ENCODE results near the gene IL25. TPM values are rescaled to one million over a fixed set of nuclear protein-coding genes. Genes with fewer than 3 reads are reported as not detected.

IL25 gene
- total RNA-seq, 1 experiment from 2014 or later = not detected

DNA sequence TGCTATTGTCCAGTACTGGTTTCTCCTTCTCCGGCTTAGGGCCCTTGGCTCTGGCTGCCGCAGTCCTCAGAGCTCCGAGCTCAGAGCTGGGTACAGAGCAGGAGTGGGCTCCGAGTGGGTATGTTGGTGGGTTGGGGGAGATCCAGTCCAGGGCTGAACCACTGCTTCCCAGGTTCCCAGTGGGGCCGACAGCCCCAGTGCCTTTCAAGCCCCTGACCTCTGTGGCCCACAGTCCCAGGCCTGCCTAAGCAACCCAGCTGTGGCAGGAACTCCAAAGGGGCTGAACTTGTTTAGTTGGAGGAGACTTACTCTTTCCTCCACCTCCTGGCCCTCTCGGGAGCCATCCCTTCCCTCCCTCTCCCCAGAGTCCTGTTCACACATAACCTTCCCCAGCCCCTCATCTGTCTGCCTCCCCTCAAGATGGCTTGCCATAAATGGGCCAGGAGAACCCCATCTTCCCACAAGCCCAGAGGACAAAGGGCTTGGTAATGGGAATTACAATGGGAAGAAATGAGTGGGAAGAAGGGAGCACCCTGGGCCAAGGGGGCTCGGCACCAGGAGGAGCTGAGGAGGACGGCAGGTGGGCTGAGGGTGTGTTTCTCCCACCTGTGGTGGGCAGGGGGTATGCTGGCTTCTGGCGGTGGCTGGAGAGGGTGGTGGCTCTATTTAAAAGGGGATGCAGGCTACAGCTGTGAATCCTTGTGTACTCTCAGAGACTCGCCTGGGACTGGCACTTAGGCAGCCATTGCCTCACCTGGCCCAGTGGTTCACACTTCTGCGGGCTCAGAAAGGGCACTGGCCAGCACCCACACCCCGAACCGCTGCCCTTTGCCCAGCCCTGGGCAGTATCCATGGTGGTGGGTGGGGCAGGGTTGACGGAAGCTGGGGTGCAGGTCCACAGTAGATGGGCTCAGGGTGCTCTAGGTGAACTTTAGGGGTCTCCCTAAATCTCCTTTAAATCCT lies 39.2 kb downstream of the IL25 start:
- Histone ChIP-seq H3K27ac (no peak overlapping the region), H3K4me1 (replicated peaks; ENCODE audit: insufficient read depth) (no peaks in the 10 kb centered on the region), H3K4me3 (no peak overlapping the region), H3K27me3 (ENCODE audit: insufficient read depth, low read depth) (peaks cover 75% of the 10 kb centered on the region), H3K4me2 (no peak overlapping the region), H3K36me3 (ENCODE audit: low read depth) (no peaks in the 10 kb centered on the region), H4K20me1 (ENCODE audit: insufficient read depth) (no peaks in the 10 kb centered on the region), H3K79me2 (ENCODE audit: low read depth) (no peaks in the 10 kb centered on the region), H2AFZ (no peak overlapping the region), H3K9me2 (ENCODE audit: insufficient read depth) (no peaks in the 10 kb centered on the region), H3K9me3 (ENCODE audit: insufficient read depth, low read depth) (no peaks in the 10 kb centered on the region), H3F3A (ENCODE audit: insufficient read depth, low read depth) (no peaks in the 10 kb centered on the region)
- no peak for TF ChIP-seq CTCF (conservative IDR thresholded peaks at IDR 0.05)
- intact Hi-C loops (cut with micrococcal nuclease; ENCODE audit: unreplicated experiment) = no loop called here
- CTCF ChIA-PET = no interaction called here
- POLR2A ChIA-PET (ENCODE audit: unreplicated experiment) = no interaction called here
- no TSS peak for BruUV-seq (replicated peaks)
- no peak for DNase-seq

DNA sequence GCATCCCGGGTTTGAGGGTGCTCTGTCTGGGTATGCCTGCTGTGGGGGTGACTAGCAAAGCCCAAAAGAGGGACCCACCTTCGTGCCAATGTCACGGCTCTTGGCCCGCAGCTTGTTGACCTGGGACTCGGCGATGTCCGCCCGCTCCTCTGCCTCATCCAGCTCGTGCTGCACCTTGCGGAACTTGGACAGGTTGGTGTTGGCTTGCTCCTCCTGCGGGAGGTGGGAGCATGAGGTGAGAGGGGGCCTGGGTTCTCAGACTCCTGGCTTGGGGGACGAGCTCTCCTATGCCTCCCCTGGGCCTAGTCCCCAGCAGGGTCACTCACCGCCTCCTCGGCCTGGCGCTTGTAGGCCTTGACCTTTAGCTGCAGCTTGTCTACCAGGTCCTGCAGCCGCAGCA lies 41.1 kb downstream of the IL25 start:
- Histone ChIP-seq H3K27me3 (ENCODE audit: insufficient read depth, low read depth) (peaks cover 75% of the 10 kb centered on the region), H3K4me1 (replicated peaks; ENCODE audit: insufficient read depth) (no peaks in the 10 kb centered on the region), H2AFZ (no peak overlapping the region), H3K79me2 (ENCODE audit: low read depth) (no peaks in the 10 kb centered on the region), H4K20me1 (ENCODE audit: insufficient read depth) (no peaks in the 10 kb centered on the region), H3K9me2 (ENCODE audit: insufficient read depth) (no peaks in the 10 kb centered on the region), H3K4me3 (no peak overlapping the region), H3K27ac (no peak overlapping the region), H3K36me3 (ENCODE audit: low read depth) (no peaks in the 10 kb centered on the region), H3K9me3 (ENCODE audit: insufficient read depth, low read depth) (no peaks in the 10 kb centered on the region), H3K4me2 (no peak overlapping the region), H3F3A (ENCODE audit: insufficient read depth, low read depth) (no peaks in the 10 kb centered on the region)
- no peak for TF ChIP-seq CTCF (conservative IDR thresholded peaks at IDR 0.05)
- no peak for TF ChIP-seq EZH2 (IDR thresholded peaks at IDR 0.05; ENCODE audit: low read depth)
- intact Hi-C loops (cut with micrococcal nuclease; ENCODE audit: unreplicated experiment) = no loop called here
- BruUV-seq (replicated peaks) = no TSS peak
- DNase-seq = no peak
- ChIA-PET CTCF (no interaction called here), POLR2A (ENCODE audit: unreplicated experiment) (interaction anchor here (0.6 kb wide), 1 partner anchor 1150 kb away, joined by 7 read pairs; no protein-coding TSS in a partner anchor)

DNA sequence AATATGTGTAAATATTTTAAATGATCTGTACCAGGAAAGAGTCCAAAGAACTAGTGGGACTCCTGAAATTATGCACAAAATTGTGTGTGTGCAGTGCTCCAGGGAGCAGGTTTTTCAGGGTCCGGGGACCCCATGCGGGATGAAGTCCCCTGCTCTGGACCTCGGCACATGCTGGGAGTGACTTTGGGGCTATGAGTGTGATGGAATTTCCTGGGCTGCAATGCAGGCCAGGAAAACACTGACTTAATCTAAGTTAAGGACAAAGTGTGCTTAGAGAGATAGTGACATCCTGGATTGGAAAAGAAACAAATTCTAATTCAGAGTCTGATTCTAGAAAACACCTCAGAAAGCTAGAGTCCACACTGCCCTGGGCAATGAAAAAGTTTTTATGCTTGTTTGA lies 41.6 kb downstream of the IL25 start:
- no peak for TF ChIP-seq EZH2 (IDR thresholded peaks at IDR 0.05; ENCODE audit: low read depth)
- TF ChIP-seq CTCF (conservative IDR thresholded peaks at IDR 0.05) = no peak
- Histone ChIP-seq H3K4me1 (replicated peaks; ENCODE audit: insufficient read depth) (no peaks in the 10 kb centered on the region), H3K27ac (no peak overlapping the region), H3F3A (ENCODE audit: insufficient read depth, low read depth) (no peaks in the 10 kb centered on the region), H3K9me2 (ENCODE audit: insufficient read depth) (no peaks in the 10 kb centered on the region), H3K27me3 (ENCODE audit: insufficient read depth, low read depth) (peaks cover 75% of the 10 kb centered on the region), H3K4me3 (no peak overlapping the region), H3K9me3 (ENCODE audit: insufficient read depth, low read depth) (no peaks in the 10 kb centered on the region), H3K36me3 (ENCODE audit: low read depth) (no peaks in the 10 kb centered on the region), H2AFZ (no peak overlapping the region), H4K20me1 (ENCODE audit: insufficient read depth) (no peaks in the 10 kb centered on the region), H3K79me2 (ENCODE audit: low read depth) (no peaks in the 10 kb centered on the region), H3K4me2 (no peak overlapping the region)
- no peak for DNase-seq
- intact Hi-C loops (cut with micrococcal nuclease; ENCODE audit: unreplicated experiment) = no loop called here
- no TSS peak for BruUV-seq (replicated peaks)
- ChIA-PET CTCF (no interaction called here), POLR2A (ENCODE audit: unreplicated experiment) (no interaction called here)
